Neural cell (in vitro differentiated cells): Measurements from ENCODE around the gene TM9SF2. TPM values are rescaled to one million over a fixed set of nuclear protein-coding genes. Genes with fewer than 3 reads are reported as not detected.

Experiments used
- H2AFZ ChIP-seq: fragments of 200-600, 300-800 bp; sonication (generic), shearing (Covaris generic); 2 replicates; pipeline ENCODE4 v1.6.0; 2014; ENCODE audit warnings: low read depth, mild to moderate bottlenecking, antibody characterized with exemption, low read length, moderate library complexity
- H3F3A ChIP-seq: fragments of 200-600 bp; shearing (Covaris generic); 2 replicates; pipeline ENCODE4 v1.6.1; 2016; ENCODE audit warnings: mild to moderate bottlenecking, moderate library complexity, mixed read lengths, antibody characterized with exemption, low read length; ENCODE audit not compliant: insufficient read depth, poor library complexity, severe bottlenecking
- H3K27ac ChIP-seq: fragments of 200-600, 300-800 bp; sonication (generic), shearing (Covaris generic); 2 replicates; pipeline ENCODE4 v1.5.1; 2014; ENCODE audit warnings: mild to moderate bottlenecking, low read length, moderate library complexity
- H3K27me3 ChIP-seq: fragments of 300-800, 200-600 bp; sonication (generic), shearing (Covaris generic); 2 replicates; pipeline ENCODE4 v1.6.0; 2014; ENCODE audit warnings: mild to moderate bottlenecking, low read depth, low read length, moderate library complexity; ENCODE audit not compliant: insufficient read depth
- H3K36me3 ChIP-seq: fragments of 300-800, 200-600 bp; sonication (generic), shearing (Covaris generic); 2 replicates; pipeline ENCODE4 v1.5.1; 2014; ENCODE audit warnings: mild to moderate bottlenecking, antibody characterized with exemption, low read length, moderate library complexity; ENCODE audit not compliant: insufficient read depth
- H3K4me2 ChIP-seq: fragments of 300-800, 200-600 bp; sonication (generic), shearing (Covaris generic); 2 replicates; pipeline ENCODE4 v1.6.0; 2014; ENCODE audit warnings: mild to moderate bottlenecking, low read length
- H3K4me3 ChIP-seq: fragments of 300-800, 200-600 bp; sonication (generic), shearing (Covaris generic); 2 replicates; pipeline ENCODE4 v1.5.1; 2014; ENCODE audit warnings: mild to moderate bottlenecking, low read length, moderate library complexity
- H3K79me2 ChIP-seq: fragments of 200-600 bp; shearing (Covaris generic); replicated peaks from 2 replicates; pipeline ENCODE4 v1.6.0; 2014; ENCODE audit warnings: mild to moderate bottlenecking, low read length, moderate library complexity; ENCODE audit not compliant: insufficient read depth
- H3K9ac ChIP-seq: fragments of 300-800, 200-600 bp; sonication (generic), shearing (Covaris generic); 2 replicates; pipeline ENCODE4 v1.6.1; 2016; ENCODE audit warnings: mild to moderate bottlenecking, low read length, mixed read lengths
- H3K9me2 ChIP-seq: fragments of 200-600 bp; shearing (Covaris generic); 2 replicates; pipeline ENCODE4 v1.6.1; 2016; ENCODE audit warnings: mild to moderate bottlenecking, low read length, mixed read lengths; ENCODE audit not compliant: insufficient read depth
- H3K9me3 ChIP-seq: fragments of 200-600, 300-800 bp; sonication (generic), shearing (Covaris generic); 2 replicates; pipeline ENCODE4 v1.6.1; 2016; ENCODE audit warnings: mild to moderate bottlenecking, mixed run types, low read length, moderate library complexity, mixed read lengths
- H4K20me1 ChIP-seq: fragments of 200-600 bp; shearing (Covaris generic); 2 replicates; pipeline ENCODE4 v1.6.1; 2016; ENCODE audit warnings: mild to moderate bottlenecking, mixed run types; ENCODE audit not compliant: insufficient read depth
- CTCF ChIP-seq: fragments of 450-650 bp; IDR thresholded peaks from 2 replicates; pipeline ENCODE4 v1.5.1; 2014; ENCODE audit warnings: antibody characterized with exemption, mild to moderate bottlenecking, moderate library complexity; ENCODE audit not compliant: poor library complexity, severe bottlenecking
- EP300 ChIP-seq: fragments of 450-650 bp; conservative IDR thresholded peaks from 2 replicates; pipeline ENCODE4 v1.6.1; 2014; ENCODE audit warnings: antibody characterized with exemption, mild to moderate bottlenecking, moderate library complexity; ENCODE audit not compliant: poor library complexity, severe bottlenecking
- EZH2 ChIP-seq: fragments of 200-600, 300-800 bp; shearing (Covaris generic), sonication (generic); IDR thresholded peaks from 2 replicates; pipeline ENCODE4 v1.6.1; 2014; ENCODE audit warnings: antibody characterized with exemption, low read length, borderline replicate concordance, mild to moderate bottlenecking; ENCODE audit not compliant: insufficient read depth, poor library complexity, severe bottlenecking
- MXI1 ChIP-seq: fragments of 450-650 bp; conservative IDR thresholded peaks from 2 replicates; pipeline ENCODE4 v1.6.1; 2014; ENCODE audit warnings: antibody characterized with exemption, mild to moderate bottlenecking; ENCODE audit not compliant: poor library complexity, severe bottlenecking
- POLR2AphosphoS5 ChIP-seq: IDR thresholded peaks from 2 replicates; pipeline ENCODE4 v1.6.1; 2012
- RAD21 ChIP-seq: fragments of 450-650 bp; conservative IDR thresholded peaks from 2 replicates; pipeline ENCODE4 v1.6.1; 2014; ENCODE audit warnings: antibody characterized with exemption, mild to moderate bottlenecking, moderate library complexity
- SMC3 ChIP-seq: fragments of 450-650 bp; conservative IDR thresholded peaks from 2 replicates; pipeline ENCODE4 v1.6.1; 2014; ENCODE audit warnings: antibody characterized with exemption, mild to moderate bottlenecking, moderate library complexity; ENCODE audit not compliant: poor library complexity
- TAF1 ChIP-seq: IDR thresholded peaks from 2 replicates; pipeline ENCODE4 v1.6.1; 2012; ENCODE audit warnings: low read depth
- polyA plus RNA-seq: library from polyadenylated mRNA; depleted of rRNA; stranded (reverse); fragments of >200 nt; gene quantifications from 2 replicates; pipeline ENCODE4 v1.2.3, GENCODE V29; 2014
- TF ChIP-seq, protein P1 (sequence below): IDR thresholded peaks from 2 replicates; pipeline ENCODE4 v1.6.1; 2012; ENCODE audit warnings: borderline replicate concordance

Gene TM9SF2
- polyA plus RNA-seq, 1 donor from 2014 or later = 128 TPM

- no peak overlapping the region for H3K27ac ChIP-seq
- no peaks in the 10 kb centered on the region for H4K20me1 ChIP-seq
- no peaks in the 10 kb centered on the region for H3K79me2 ChIP-seq
- H3K36me3 ChIP-seq = no peaks in the 10 kb centered on the region
- H3K9me3 ChIP-seq = no peaks in the 10 kb centered on the region
- no peaks in the 10 kb centered on the region for H3K9me2 ChIP-seq
- H3K9ac ChIP-seq = no peak overlapping the region
- H2AFZ ChIP-seq = no peak overlapping the region
- no peaks in the 10 kb centered on the region for H3F3A ChIP-seq
- no peak overlapping the region for H3K4me3 ChIP-seq
- TF ChIP-seq RAD21 = no peak
- TF ChIP-seq POLR2AphosphoS5 = no peak
- no peak for TF ChIP-seq CTCF
- TF ChIP-seq SMC3 = no peak
- TF ChIP-seq MXI1 = no peak
- no peak for TF ChIP-seq TAF1
- TF ChIP-seq EZH2 = no peak
- no peak for TF ChIP-seq EP300
- TF ChIP-seq, protein P1, sequence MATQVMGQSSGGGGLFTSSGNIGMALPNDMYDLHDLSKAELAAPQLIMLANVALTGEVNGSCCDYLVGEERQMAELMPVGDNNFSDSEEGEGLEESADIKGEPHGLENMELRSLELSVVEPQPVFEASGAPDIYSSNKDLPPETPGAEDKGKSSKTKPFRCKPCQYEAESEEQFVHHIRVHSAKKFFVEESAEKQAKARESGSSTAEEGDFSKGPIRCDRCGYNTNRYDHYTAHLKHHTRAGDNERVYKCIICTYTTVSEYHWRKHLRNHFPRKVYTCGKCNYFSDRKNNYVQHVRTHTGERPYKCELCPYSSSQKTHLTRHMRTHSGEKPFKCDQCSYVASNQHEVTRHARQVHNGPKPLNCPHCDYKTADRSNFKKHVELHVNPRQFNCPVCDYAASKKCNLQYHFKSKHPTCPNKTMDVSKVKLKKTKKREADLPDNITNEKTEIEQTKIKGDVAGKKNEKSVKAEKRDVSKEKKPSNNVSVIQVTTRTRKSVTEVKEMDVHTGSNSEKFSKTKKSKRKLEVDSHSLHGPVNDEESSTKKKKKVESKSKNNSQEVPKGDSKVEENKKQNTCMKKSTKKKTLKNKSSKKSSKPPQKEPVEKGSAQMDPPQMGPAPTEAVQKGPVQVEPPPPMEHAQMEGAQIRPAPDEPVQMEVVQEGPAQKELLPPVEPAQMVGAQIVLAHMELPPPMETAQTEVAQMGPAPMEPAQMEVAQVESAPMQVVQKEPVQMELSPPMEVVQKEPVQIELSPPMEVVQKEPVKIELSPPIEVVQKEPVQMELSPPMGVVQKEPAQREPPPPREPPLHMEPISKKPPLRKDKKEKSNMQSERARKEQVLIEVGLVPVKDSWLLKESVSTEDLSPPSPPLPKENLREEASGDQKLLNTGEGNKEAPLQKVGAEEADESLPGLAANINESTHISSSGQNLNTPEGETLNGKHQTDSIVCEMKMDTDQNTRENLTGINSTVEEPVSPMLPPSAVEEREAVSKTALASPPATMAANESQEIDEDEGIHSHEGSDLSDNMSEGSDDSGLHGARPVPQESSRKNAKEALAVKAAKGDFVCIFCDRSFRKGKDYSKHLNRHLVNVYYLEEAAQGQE = no peak
- no peaks in the 10 kb centered on the region for H3K27me3 ChIP-seq
- H3K4me2 ChIP-seq = no peak overlapping the region
Measured at GRCh38 chr13:99596180-99596579, 94.9 kb downstream of the TM9SF2 start.

GRCh38 chr13:99600318-99600717, 99.0 kb downstream of the TM9SF2 start:
- no peaks in the 10 kb centered on the region for H3K9me3 ChIP-seq

More at GRCh38 chr13:99600318-99600717, 99.0 kb downstream of the TM9SF2 start:
- Histone ChIP-seq H4K20me1 (no peaks in the 10 kb centered on the region), H3K4me2 (no peak overlapping the region), H3F3A (no peaks in the 10 kb centered on the region), H3K79me2 (no peaks in the 10 kb centered on the region), H3K36me3 (no peaks in the 10 kb centered on the region), H3K9me2 (no peaks in the 10 kb centered on the region), H3K4me3 (no peak overlapping the region), H3K27me3 (no peaks in the 10 kb centered on the region), H2AFZ (no peak overlapping the region), H3K9ac (no peak overlapping the region), H3K27ac (no peak overlapping the region)
- TF ChIP-seq RAD21 (no peak), EP300 (no peak), MXI1 (no peak), SMC3 (no peak), POLR2AphosphoS5 (no peak), TAF1 (no peak), EZH2 (no peak), CTCF (no peak)
- TF ChIP-seq, protein P1 = no peak
